Activated naive CD4-positive, alpha-beta T cell treated with anti-CD3 and anti-CD28 coated beads, Interleukin-2, amount 50 U/mL, for 72 hours (primary cell): ENCODE results near the gene EPHB6. TPM values are rescaled to one million over a fixed set of nuclear protein-coding genes. Genes with fewer than 3 reads are reported as not detected.

Source experiments
- ATAC-seq, 2 donors: fragments of 150-1000 bp; cut with Tn5 transposase; 2 replicates each; pipeline ENCODE4 v1.10.0; 2021; ENCODE audit warnings: mild to moderate bottlenecking in 2 of 2, moderate library complexity in 2 of 2
- DNase-seq, 2 donors: peaks; one replicate each; pipeline ENCODE4 v3.0.0; 2021 to 2022; ENCODE audit warnings: low spot score in 2 of 2
- H3K27ac Mint-ChIP-seq, 2 donors: one replicate each; pipeline ENCODE4 v1.8.0; 2022; ENCODE audit warnings: mild to moderate bottlenecking in 2 of 2, mixed read lengths in 2 of 2
- H3K36me3 Mint-ChIP-seq, 2 donors: one replicate each; pipeline ENCODE4 v1.8.0; 2022; ENCODE audit warnings: mixed read lengths in 2 of 2
- H3K9me3 Mint-ChIP-seq, 2 donors: one replicate each; pipeline ENCODE4 v1.8.0; 2022; ENCODE audit warnings: mixed read lengths in 2 of 2
- total RNA-seq, 2 donors: library from RNA; stranded (reverse); gene quantifications; one replicate each; pipeline ENCODE4 v1.2.3, GENCODE V29; 2022

Gene EPHB6
- total RNA-seq = 10 to 100 TPM; 16.0 to 32.8 TPM

- H3K36me3 Mint-ChIP-seq = peaks cover 0 to 8% of the 10 kb centered on the region in 2 donors
- ATAC-seq (peak; percentile 72 to 78), DNase-seq (peak; percentile 71 to 73)
- no peaks in the 10 kb centered on the region for H3K9me3 Mint-ChIP-seq
- H3K27ac Mint-ChIP-seq = peak within 1 kb of the TSS; percentile 91 to 92
Measured at GRCh38 chr7:142854372-142855113, at the start of gene EPHB6. Gene EPHB6, plus strand, starts transcription at chr7:142855076. Its CDS starts 8,152 bp downstream, at chr7:142863228.

DNA sequence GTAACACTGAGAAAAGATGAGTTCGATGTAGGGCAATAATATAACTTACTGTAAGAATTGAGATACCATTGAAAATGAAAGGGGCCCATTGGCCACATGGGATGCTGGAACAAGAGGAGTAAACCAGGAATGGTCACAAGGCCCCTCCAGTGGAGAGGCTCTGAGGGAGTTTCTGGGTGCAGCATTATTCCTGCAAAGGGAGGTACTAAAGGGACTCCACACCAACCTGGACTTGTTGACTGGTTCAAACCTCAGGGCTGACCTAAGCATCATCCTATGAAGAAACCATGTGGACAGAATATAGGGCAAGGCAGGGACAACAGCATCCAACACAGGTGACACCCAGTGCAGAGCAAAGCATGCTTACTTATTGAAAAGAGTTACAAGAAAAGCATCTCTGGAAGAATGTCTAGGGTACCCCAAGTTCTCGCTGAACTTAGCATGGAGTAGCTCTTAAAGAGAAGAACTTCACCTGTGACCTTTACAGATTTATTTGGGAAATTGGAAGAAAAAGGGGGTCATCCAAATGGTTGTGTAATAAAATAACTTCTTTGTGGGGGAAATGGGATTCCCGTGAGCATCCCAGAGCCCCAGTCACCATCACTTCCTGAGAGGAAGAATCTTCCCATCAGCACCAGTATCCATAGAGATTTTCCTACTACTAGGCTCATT, 49.4 kb upstream of the EPHB6 start:
- Mint-ChIP-seq H3K27ac (peak overlapping the region; percentile 97 to 100), H3K36me3 (peaks cover 30 to 52% of the 10 kb centered on the region in 2 donors), H3K9me3 (peaks cover 0 to 4% of the 10 kb centered on the region in 2 donors)
- DNase-seq (no peak), ATAC-seq (no peak)

GRCh38 chr7:142806022-142806356, 48.9 kb upstream of the EPHB6 start:
- ATAC-seq = no peak
- Mint-ChIP-seq H3K9me3 (peaks cover 0 to 4% of the 10 kb centered on the region in 2 donors), H3K36me3 (peaks cover 25 to 47% of the 10 kb centered on the region in 2 donors), H3K27ac (peak overlapping the region; percentile 99 to 100)
- no peak for DNase-seq

- Mint-ChIP-seq H3K27ac (peak overlapping the region; percentile 99 to 100), H3K36me3 (peaks cover 17 to 37% of the 10 kb centered on the region in 2 donors), H3K9me3 (peaks cover 0 to 4% of the 10 kb centered on the region in 2 donors)
- no peak for DNase-seq
- ATAC-seq = no peak
Measured at GRCh38 chr7:142806957-142807356, 47.9 kb upstream of the EPHB6 start.

GRCh38 chr7:142807855-142808460, 46.9 kb upstream of the EPHB6 start:
- Mint-ChIP-seq H3K9me3 (peaks cover 0 to 4% of the 10 kb centered on the region in 2 donors), H3K27ac (peak overlapping the region; percentile 99 to 100), H3K36me3 (peaks cover 7 to 27% of the 10 kb centered on the region in 2 donors)
- DNase-seq = peak in 1 of 2 donors; percentile 51
- ATAC-seq = peak; percentile 23 to 27

DNA sequence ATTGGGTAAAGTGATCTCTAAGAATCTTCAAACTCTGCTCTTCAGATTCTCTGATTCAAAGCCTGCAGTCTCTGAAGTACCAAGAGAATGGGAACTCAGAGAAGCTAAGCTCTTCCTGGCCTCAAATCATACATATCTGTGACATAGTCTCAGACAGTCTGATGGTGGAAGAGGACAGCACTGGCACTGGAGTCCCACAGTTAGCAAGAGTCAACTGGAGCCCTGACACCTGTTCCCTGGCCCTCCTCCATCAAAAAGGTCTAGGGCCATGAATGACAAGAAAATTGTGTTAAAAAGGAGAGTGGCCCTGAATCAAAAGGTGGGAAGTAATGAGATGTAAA, 46.4 kb upstream of the EPHB6 start:
- ATAC-seq = peak; percentile 11 to 30
- Mint-ChIP-seq H3K9me3 (peaks cover 0 to 4% of the 10 kb centered on the region in 2 donors), H3K27ac (peak overlapping the region; percentile 99 to 100), H3K36me3 (peaks cover 2 to 22% of the 10 kb centered on the region in 2 donors)
- no peak for DNase-seq

GRCh38 chr7:142808802-142809583, 45.9 kb upstream of the EPHB6 start:
- ATAC-seq = peak; percentile 71 to 79

DNA sequence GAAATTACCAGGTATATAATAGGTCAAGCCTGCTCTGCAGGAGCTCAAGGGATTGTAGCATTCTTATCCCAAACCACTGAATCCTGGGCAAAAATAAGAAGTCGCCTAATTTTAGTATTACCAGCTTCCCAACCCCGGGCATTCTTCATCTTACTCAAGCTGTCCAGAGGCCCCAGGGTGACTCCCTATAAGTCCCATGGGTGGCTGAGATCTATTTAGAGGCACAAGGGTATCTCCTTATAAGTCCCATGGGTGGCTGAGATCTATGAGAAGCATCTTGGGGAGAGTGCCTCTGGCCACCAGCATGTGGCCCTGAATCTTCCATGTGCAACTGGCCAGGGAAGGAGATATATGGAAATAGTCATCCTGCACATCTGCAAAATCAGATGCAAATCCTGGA, 45.2 kb upstream of the EPHB6 start:
- ATAC-seq (no peak), DNase-seq (no peak)
- Mint-ChIP-seq H3K36me3 (peaks cover 0 to 10% of the 10 kb centered on the region in 2 donors), H3K9me3 (peaks cover 0 to under 1% of the 10 kb centered on the region in 2 donors), H3K27ac (peak overlapping the region; percentile 99 to 100)

More at GRCh38 chr7:142808802-142809583, 45.9 kb upstream of the EPHB6 start:
- Mint-ChIP-seq H3K9me3 (peaks cover 0 to 4% of the 10 kb centered on the region in 2 donors), H3K27ac (peak overlapping the region; percentile 99 to 100), H3K36me3 (peaks cover 0 to 17% of the 10 kb centered on the region in 2 donors)
- peak; percentile 85 to 97 for DNase-seq

- no peaks in the 10 kb centered on the region for H3K9me3 Mint-ChIP-seq
- ATAC-seq (no peak), DNase-seq (peak in 1 of 2 donors; percentile 56)
- H3K36me3 Mint-ChIP-seq = no peaks in the 10 kb centered on the region
- peak overlapping the region; percentile 99 to 100 for H3K27ac Mint-ChIP-seq
Measured at GRCh38 chr7:142811154-142811737, 43.6 kb upstream of the EPHB6 start.

DNA sequence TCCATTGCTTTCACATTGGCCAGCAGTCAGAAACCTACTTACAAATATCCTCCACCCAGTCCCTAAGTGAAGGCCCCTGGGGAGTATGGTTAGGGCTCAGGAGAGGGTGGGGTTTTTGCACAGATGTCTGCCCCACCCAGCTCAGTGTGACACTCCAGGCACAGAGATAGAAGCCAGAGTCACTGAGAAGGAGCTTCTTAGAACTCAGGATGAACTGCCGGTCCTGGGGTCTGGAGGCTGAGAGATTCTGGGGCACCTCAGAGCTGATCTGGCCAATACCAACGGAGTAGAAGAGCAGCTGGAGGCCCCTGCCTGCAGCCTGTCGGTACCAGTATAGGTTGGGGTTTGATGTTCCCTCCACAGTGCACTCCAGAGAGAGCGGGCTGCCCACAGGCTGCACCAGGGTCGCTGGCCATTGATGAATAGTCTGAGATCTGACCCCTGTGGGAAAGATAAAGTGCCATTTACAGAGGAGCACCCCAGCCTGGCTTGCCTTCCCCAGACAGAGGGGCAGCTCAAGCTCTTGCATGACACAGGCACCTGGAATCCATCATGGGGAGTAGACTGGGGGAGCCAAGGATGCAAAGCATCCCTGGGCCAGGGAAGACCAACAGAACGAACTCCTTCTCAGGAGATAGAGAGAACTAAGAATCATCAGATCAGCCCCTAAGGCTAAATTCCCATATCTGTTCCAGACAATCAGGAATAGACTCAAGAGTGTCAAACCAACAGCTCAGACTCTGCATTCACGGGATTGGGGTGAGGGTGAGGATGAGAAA, 42.2 kb upstream of the EPHB6 start:
- Mint-ChIP-seq H3K9me3 (no peaks in the 10 kb centered on the region), H3K27ac (peak overlapping the region; percentile 72 to 100), H3K36me3 (no peaks in the 10 kb centered on the region)
- ATAC-seq (no peak), DNase-seq (no peak)

GRCh38 chr7:142813226-142813625, 41.6 kb upstream of the EPHB6 start:
- Mint-ChIP-seq H3K9me3 (no peaks in the 10 kb centered on the region), H3K36me3 (no peaks in the 10 kb centered on the region), H3K27ac (peak overlapping the region; percentile 23 to 100)
- ATAC-seq = no peak
- no peak for DNase-seq

DNA sequence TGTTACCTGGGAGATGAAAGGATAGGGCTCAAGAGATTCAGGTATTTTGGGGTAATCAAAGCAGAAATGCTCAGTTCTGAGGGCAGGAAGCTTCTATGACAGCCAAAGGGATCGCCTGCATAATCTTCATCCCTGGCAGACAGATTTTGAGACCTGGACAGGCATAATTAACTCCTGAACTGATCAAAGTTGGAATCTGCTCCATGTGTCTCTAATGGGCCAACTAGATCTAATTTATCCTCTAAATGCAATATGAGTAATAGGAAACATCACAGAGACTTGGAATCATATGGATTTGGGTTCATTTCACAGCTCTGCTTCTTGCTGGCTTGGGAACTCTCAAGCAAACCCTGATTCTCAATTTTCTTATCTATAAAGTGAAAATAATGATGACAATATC, 41.2 kb upstream of the EPHB6 start:
- Mint-ChIP-seq H3K27ac (peak overlapping the region in 1 of 2 donors; percentile 100), H3K9me3 (no peaks in the 10 kb centered on the region), H3K36me3 (no peaks in the 10 kb centered on the region)
- no peak for DNase-seq
- no peak for ATAC-seq

DNA sequence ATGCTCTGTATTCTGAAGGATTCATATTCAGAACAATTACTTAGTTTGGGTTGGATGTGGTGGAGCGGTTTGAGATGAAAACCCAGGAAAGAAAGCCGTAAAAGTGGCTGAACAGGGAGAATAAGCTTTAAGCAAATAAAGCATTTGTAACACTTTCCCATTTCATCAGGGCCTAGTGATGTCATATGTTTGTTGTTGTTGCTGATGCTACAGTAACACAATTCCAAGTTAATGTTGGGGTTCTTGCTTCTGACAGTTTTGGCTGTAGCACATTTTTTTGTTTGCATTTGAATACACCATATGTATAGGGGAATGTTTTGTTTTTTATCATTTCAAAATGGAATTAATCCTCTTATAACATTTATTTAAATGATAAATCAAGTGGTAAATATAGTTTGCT, 40.4 kb upstream of the EPHB6 start:
- ATAC-seq (no peak), DNase-seq (no peak)
- Mint-ChIP-seq H3K36me3 (no peaks in the 10 kb centered on the region), H3K9me3 (peaks cover 0 to 6% of the 10 kb centered on the region in 2 donors), H3K27ac (no peak overlapping the region)

GRCh38 chr7:142815134-142815533, 39.7 kb upstream of the EPHB6 start:
- H3K36me3 Mint-ChIP-seq = no peaks in the 10 kb centered on the region
- peaks cover 0 to 7% of the 10 kb centered on the region in 2 donors for H3K9me3 Mint-ChIP-seq
- H3K27ac Mint-ChIP-seq = no peak overlapping the region
- no peak for ATAC-seq
- DNase-seq = no peak

DNA sequence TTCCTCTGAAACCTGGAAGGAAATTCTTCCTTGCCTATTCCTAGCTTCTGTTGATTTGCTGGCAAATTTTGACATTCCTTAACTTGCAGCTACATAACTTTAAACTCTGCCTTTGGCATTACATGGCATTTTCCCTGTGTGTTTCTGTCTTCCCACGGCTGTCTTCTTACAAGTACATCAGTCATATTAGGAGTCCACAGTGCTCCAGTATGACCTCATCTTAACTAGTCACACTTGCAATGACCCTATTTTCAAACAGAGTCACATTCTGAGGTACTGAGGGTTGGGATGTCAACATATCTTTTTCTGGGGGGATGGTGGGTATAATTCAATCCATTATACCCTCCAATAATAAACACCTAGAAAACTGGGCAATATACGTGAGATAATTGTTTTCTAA, 37.4 kb upstream of the EPHB6 start:
- no peak for DNase-seq
- no peak overlapping the region for H3K27ac Mint-ChIP-seq
- no peak for ATAC-seq
- H3K36me3 Mint-ChIP-seq = no peaks in the 10 kb centered on the region
- H3K9me3 Mint-ChIP-seq = peaks cover 0 to 11% of the 10 kb centered on the region in 2 donors

- no peak overlapping the region for H3K27ac Mint-ChIP-seq
- DNase-seq (no peak), ATAC-seq (no peak)
Measured at GRCh38 chr7:142819530-142819929, 35.3 kb upstream of the EPHB6 start.

More at GRCh38 chr7:142819530-142819929, 35.3 kb upstream of the EPHB6 start:
- H3K36me3 Mint-ChIP-seq = no peaks in the 10 kb centered on the region
- peaks cover 3 to 11% of the 10 kb centered on the region in 2 donors for H3K9me3 Mint-ChIP-seq
